Measurements from ENCODE around the gene ANKDD1B. TPM values are rescaled to one million over a fixed set of nuclear protein-coding genes. Genes with fewer than 3 reads are reported as not detected.

The ANKDD1B gene
- total RNA-seq, 1 experiment from 2014 or later, result 0.84 TPM

DNA sequence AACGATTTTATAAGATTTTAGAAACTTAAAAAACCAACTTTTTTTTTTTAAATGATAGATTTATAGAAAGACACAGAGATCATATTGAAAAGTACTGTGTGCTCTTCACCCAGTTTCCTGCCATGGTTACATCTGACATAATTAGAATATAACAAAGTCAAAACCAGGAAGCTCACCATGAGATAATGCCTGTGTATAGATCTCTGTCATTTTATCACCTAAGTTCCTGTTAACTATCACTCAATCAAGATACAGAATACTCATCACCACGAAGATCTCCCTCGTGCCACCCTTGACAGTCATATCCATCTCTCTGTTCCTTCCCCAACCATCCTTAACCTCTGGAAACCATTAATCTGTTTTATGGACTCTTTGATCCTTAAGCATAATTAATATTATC, 66.9 kb downstream of the ANKDD1B start:
- H3K27ac ChIP-seq (ENCODE audit: low read depth, low read length), result no peak overlapping the region
- BruUV-seq (replicated peaks), result no TSS peak
- no peaks in the 10 kb centered on the region for H4K20me1 ChIP-seq (ENCODE audit: insufficient read depth)
- H3K9me3 ChIP-seq (ENCODE audit: control insufficient read depth in 1 of 2, insufficient read depth in 1 of 2, low read depth in 1 of 2, low read length in 2 of 2), result no peaks in the 10 kb centered on the region
- no peak for TF ChIP-seq CEBPB (IDR thresholded peaks at IDR 0.05; ENCODE audit: low read depth)
- TF ChIP-seq ZFX (IDR thresholded peaks at IDR 0.05), result no peak
- TF ChIP-seq ELF1 (IDR thresholded peaks at IDR 0.05; ENCODE audit: borderline replicate concordance, low read depth), result no peak
- no peak for TF ChIP-seq EZH2phosphoT487 (IDR thresholded peaks at IDR 0.05; ENCODE audit: borderline replicate concordance)
- TF ChIP-seq, protein P1, sequence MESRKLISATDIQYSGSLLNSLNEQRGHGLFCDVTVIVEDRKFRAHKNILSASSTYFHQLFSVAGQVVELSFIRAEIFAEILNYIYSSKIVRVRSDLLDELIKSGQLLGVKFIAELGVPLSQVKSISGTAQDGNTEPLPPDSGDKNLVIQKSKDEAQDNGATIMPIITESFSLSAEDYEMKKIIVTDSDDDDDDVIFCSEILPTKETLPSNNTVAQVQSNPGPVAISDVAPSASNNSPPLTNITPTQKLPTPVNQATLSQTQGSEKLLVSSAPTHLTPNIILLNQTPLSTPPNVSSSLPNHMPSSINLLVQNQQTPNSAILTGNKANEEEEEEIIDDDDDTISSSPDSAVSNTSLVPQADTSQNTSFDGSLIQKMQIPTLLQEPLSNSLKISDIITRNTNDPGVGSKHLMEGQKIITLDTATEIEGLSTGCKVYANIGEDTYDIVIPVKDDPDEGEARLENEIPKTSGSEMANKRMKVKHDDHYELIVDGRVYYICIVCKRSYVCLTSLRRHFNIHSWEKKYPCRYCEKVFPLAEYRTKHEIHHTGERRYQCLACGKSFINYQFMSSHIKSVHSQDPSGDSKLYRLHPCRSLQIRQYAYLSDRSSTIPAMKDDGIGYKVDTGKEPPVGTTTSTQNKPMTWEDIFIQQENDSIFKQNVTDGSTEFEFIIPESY (IDR thresholded peaks at IDR 0.05; ENCODE audit: extremely low read depth, insufficient replicate concordance, low read length), result no peak
- TF ChIP-seq, protein P2, sequence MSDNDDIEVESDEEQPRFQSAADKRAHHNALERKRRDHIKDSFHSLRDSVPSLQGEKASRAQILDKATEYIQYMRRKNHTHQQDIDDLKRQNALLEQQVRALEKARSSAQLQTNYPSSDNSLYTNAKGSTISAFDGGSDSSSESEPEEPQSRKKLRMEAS (IDR thresholded peaks at IDR 0.05), result no peak
- TF ChIP-seq SRF (IDR thresholded peaks at IDR 0.05; ENCODE audit: low read depth), result no peak
- no peaks in the 10 kb centered on the region; a peak in 1 of 4 replicates for H3K4me1 ChIP-seq (ENCODE audit: control insufficient read depth in 1 of 2, insufficient read depth in 2 of 2, low read length in 2 of 2)
- no peak for ATAC-seq
- no peak overlapping the region for H3K9ac ChIP-seq (ENCODE audit: low read length)
- no peak for DNase-seq (ENCODE audit: low read depth, low spot score)
- peaks cover 0 to 4% of the 10 kb centered on the region in 2 experiments; a peak in 1 of 4 replicates for H3K36me3 ChIP-seq (ENCODE audit: control insufficient read depth in 1 of 2, insufficient read depth in 2 of 2, low read length in 2 of 2)
- H3K27me3 ChIP-seq (ENCODE audit: insufficient read depth, low read length), result no peaks in the 10 kb centered on the region
- ChIA-PET CTCF (no interaction called here), RAD21 (ENCODE audit: low non-redundant PET in 1 of 2, low total read pairs in 2 of 2, uncharacterized antibody in 2 of 2, unreplicated experiment in 2 of 2) (no interaction called here), POLR2A (no interaction called here)
- no peaks in the 10 kb centered on the region for H3K9me2 ChIP-seq (ENCODE audit: insufficient read depth)
- intact Hi-C loops (cut with micrococcal nuclease), result no loop called here
- H3K4me3 ChIP-seq (replicated peaks in 1 of 2; ENCODE audit: low read depth in 1 of 2, low read length in 2 of 2), result no peak overlapping the region
- no peak overlapping the region for H2AFZ ChIP-seq (ENCODE audit: low read depth, low read length, poor library complexity, severe bottlenecking)
- H3K79me2 ChIP-seq (ENCODE audit: insufficient read depth, low read length), result no peaks in the 10 kb centered on the region
- no peak overlapping the region for H3K4me2 ChIP-seq (ENCODE audit: low read length)

Measured in HCT116 (cell line).